SK-N-SH (cell line): ENCODE data around the gene NTM. TPM values are rescaled to one million over a fixed set of nuclear protein-coding genes. Genes with fewer than 3 reads are reported as not detected.
A peak's percentile ranks its signal among the peaks of the same experiment; 100 is the strongest.

ENCODE experiments used
- CTCF ChIA-PET: fragments of 300-600, 350-600 bp; formaldehyde crosslinking; extraction: SDS; loops from one replicate; lab custom pipeline; 2021; lab: Yijun Ruan, JAX
- POLR2A ChIA-PET: fragments of 350-600 bp; sonication (Branson Sonifier 250); formaldehyde crosslinking; extraction: SDS; loops from one replicate; lab custom pipeline; 2020; ENCODE audit warnings: antibody characterized with exemption, inconsistent platforms; lab: Yijun Ruan, JAX
- DNase-seq: peaks from one replicate; pipeline ENCODE4 v3.0.0; 2012
- H2AFZ ChIP-seq: fragments of 200-600 bp; sonication (generic); 2 replicates; pipeline ENCODE4 v1.8.1; 2016; ENCODE audit warnings: antibody characterized with exemption, mild to moderate bottlenecking, low read depth
- H3F3A ChIP-seq: fragments of 200-600 bp; sonication (generic); replicated peaks from 2 replicates; pipeline ENCODE3; 2016; ENCODE audit warnings: antibody characterized with exemption, mild to moderate bottlenecking; ENCODE audit not compliant: insufficient read depth
- H3K27ac ChIP-seq, 2 experiments: fragments of 200-500 bp in 1 of 2; fragments of 200-600 bp in 1 of 2; sonication (Bioruptor generic) in 1 of 2; sonication (generic), shearing (Covaris generic) in 1 of 2; 2 replicates each; pipeline versions ENCODE4 v1.5.1 to v1.6.1; 2014 to 2016; ENCODE audit warnings: low read depth in 2 of 2, inconsistent platforms in 1 of 2, low read length in 1 of 2, mild to moderate bottlenecking in 1 of 2, mixed read lengths in 1 of 2
- H3K27me3 ChIP-seq: fragments of 200-600 bp; sonication (generic), shearing (Covaris generic); 2 replicates; pipeline ENCODE4 v1.6.1; 2016; ENCODE audit warnings: mixed run types; ENCODE audit not compliant: insufficient read depth
- H3K36me3 ChIP-seq, 2 experiments: fragments of 200-500 bp in 1 of 2; fragments of 200-600 bp in 1 of 2; sonication (Bioruptor generic) in 1 of 2; sonication (generic) in 1 of 2; replicated peaks in 1 of 2; 2 replicates each; pipeline versions ENCODE3 to v1.5.1; 2014 to 2016; ENCODE audit warnings: low read length in 1 of 2, mild to moderate bottlenecking in 1 of 2; ENCODE audit not compliant: insufficient read depth in 2 of 2, control insufficient read depth in 1 of 2
- H3K4me1 ChIP-seq, 2 experiments: fragments of 200-500 bp in 1 of 2; fragments of 200-600 bp in 1 of 2; sonication (Bioruptor generic) in 1 of 2; sonication (generic), shearing (Covaris generic) in 1 of 2; 2 replicates each; pipeline versions ENCODE4 v1.5.1 to v1.6.1; 2014 to 2016; ENCODE audit warnings: low read depth in 1 of 2, low read length in 1 of 2, mixed run types in 1 of 2; ENCODE audit not compliant: insufficient read depth in 2 of 2, control insufficient read depth in 1 of 2
- H3K4me2 ChIP-seq: fragments of 200-600 bp; sonication (generic), shearing (Covaris generic); 2 replicates; pipeline ENCODE4 v1.6.1; 2017; ENCODE audit warnings: mixed run types
- H3K4me3 ChIP-seq, 2 experiments: fragments of 200-500 bp in 1 of 2; fragments of 200-600 bp in 1 of 2; sonication (Bioruptor generic) in 1 of 2; sonication (generic), shearing (Covaris generic) in 1 of 2; 2 replicates each; pipeline versions ENCODE4 v1.5.1 to v1.8.1; 2014 to 2016; ENCODE audit warnings: low read depth in 2 of 2, inconsistent platforms in 1 of 2, low read length in 1 of 2, mild to moderate bottlenecking in 1 of 2, mixed read lengths in 1 of 2, moderate library complexity in 1 of 2
- H3K79me2 ChIP-seq: fragments of 200-600 bp; sonication (generic); 2 replicates; pipeline ENCODE4 v1.8.1; 2017; ENCODE audit warnings: mild to moderate bottlenecking; ENCODE audit not compliant: insufficient read depth
- H3K9ac ChIP-seq: fragments of 200-600 bp; sonication (generic); 2 replicates; pipeline ENCODE4 v1.6.1; 2017; ENCODE audit warnings: mixed run types
- H3K9me2 ChIP-seq: fragments of 200-600 bp; sonication (generic); 2 replicates; pipeline ENCODE4 v1.6.1; 2017; ENCODE audit warnings: mixed run types
- H3K9me3 ChIP-seq: fragments of 200-600 bp; sonication (generic); 2 replicates; pipeline ENCODE4 v1.6.1; 2017; ENCODE audit warnings: mixed run types, mild to moderate bottlenecking, moderate library complexity
- H4K20me1 ChIP-seq: fragments of 200-600 bp; sonication (generic); 2 replicates; pipeline ENCODE4 v1.6.1; 2017; ENCODE audit warnings: mild to moderate bottlenecking, mixed run types; ENCODE audit not compliant: insufficient read depth
- CTCF ChIP-seq: fragments of 200-600 bp; sonication (generic); IDR thresholded peaks from 2 replicates; pipeline ENCODE4 v1.6.1; 2017; ENCODE audit warnings: antibody characterized with exemption, mild to moderate bottlenecking, moderate library complexity
- ELF1 ChIP-seq: IDR thresholded peaks from 2 replicates; pipeline ENCODE4 v1.4.0; 2012
- EP300 ChIP-seq, 2 experiments: IDR thresholded peaks; 2 replicates each; pipeline versions ENCODE4 v1.4.0 to v1.6.1; 2012; ENCODE audit warnings: borderline replicate concordance in 1 of 2, low read depth in 1 of 2, low read length in 1 of 2
- FOXJ3 ChIP-seq: sonication (generic); formaldehyde crosslinking; IDR thresholded peaks from 2 replicates; pipeline ENCODE4 v1.5.1; 2020; ENCODE audit warnings: mild to moderate bottlenecking, missing genetic modification reagents
- GATA2 ChIP-seq: sonication (generic); formaldehyde crosslinking; IDR thresholded peaks from 2 replicates; pipeline ENCODE4 v1.5.0; 2020; ENCODE audit warnings: mild to moderate bottlenecking, missing genetic modification reagents
- MAX ChIP-seq: IDR thresholded peaks from 2 replicates; pipeline ENCODE4 v1.4.0; 2012; ENCODE audit warnings: low read depth
- MXI1 ChIP-seq: IDR thresholded peaks from 2 replicates; pipeline ENCODE4 v1.6.1; 2012; ENCODE audit warnings: mild to moderate bottlenecking, low read depth, low read length, improper control_type of control experiment
- NFIC ChIP-seq: IDR thresholded peaks from 2 replicates; pipeline ENCODE4 v1.4.0; 2012; ENCODE audit warnings: borderline replicate concordance
- PBX3 ChIP-seq: IDR thresholded peaks from 2 replicates; pipeline ENCODE4; 2012
- POLR2AphosphoS5 ChIP-seq: IDR thresholded peaks from 2 replicates; pipeline ENCODE4 v1.6.1; 2012; ENCODE audit warnings: low read depth, low read length
- RAD21 ChIP-seq: IDR thresholded peaks from 2 replicates; pipeline ENCODE4 v1.6.1; 2012; ENCODE audit warnings: mild to moderate bottlenecking, low read length
- RCOR1 ChIP-seq: fragments of 150-350 bp; IDR thresholded peaks from 2 replicates; pipeline ENCODE4 v1.6.1; 2017; ENCODE audit warnings: antibody characterized with exemption, low read length
- RXRA ChIP-seq: IDR thresholded peaks from 2 replicates; pipeline ENCODE4 v1.4.0; 2012; ENCODE audit warnings: low read depth, mild to moderate bottlenecking, borderline replicate concordance
- SIN3A ChIP-seq: IDR thresholded peaks from 2 replicates; pipeline ENCODE4 v1.6.1; 2012; ENCODE audit warnings: low read depth, mild to moderate bottlenecking, low read length, moderate library complexity, borderline replicate concordance
- SMC3 ChIP-seq: IDR thresholded peaks from 2 replicates; pipeline ENCODE4 v1.6.1; 2012; ENCODE audit warnings: low read depth, low read length, improper control_type of control experiment
- TEAD4 ChIP-seq: IDR thresholded peaks from 2 replicates; pipeline ENCODE4 v1.4.0; 2012; ENCODE audit warnings: mild to moderate bottlenecking, borderline replicate concordance; ENCODE audit not compliant: insufficient read depth
- USF1 ChIP-seq: IDR thresholded peaks from 2 replicates; pipeline ENCODE4 v1.4.0; 2012; ENCODE audit warnings: low read depth, borderline replicate concordance
- ZBTB33 ChIP-seq: IDR thresholded peaks from 2 replicates; pipeline ENCODE4 v1.4.0; 2012; ENCODE audit warnings: low read depth, borderline replicate concordance
- WGBS: methylation state at CpG from one replicate; pipeline ENCODE4 v1.1.6; 2017; ENCODE audit warnings: low lambda C conversion rate; 5-methylcytosine and 5-hydroxymethylcytosine counted together
- polyA plus RNA-seq, 3 experiments: library from polyadenylated mRNA; depleted of rRNA; stranded (reverse); fragments of >200 nt; gene quantifications; 2 replicates each; pipeline ENCODE4 v1.2.3, GENCODE V29; 2012

The NTM gene
- polyA plus RNA-seq, 1 of the 3 experiments (the other 2 are of a cell fraction) = 20.0 TPM

- Histone ChIP-seq H3K4me1 (peaks cover 6 to 11% of the 10 kb centered on the region in 2 experiments; a peak in 2 of 4 replicates), H3K9me3 (no peaks in the 10 kb centered on the region), H3K27ac (no peak overlapping the region), H3K79me2 (no peaks in the 10 kb centered on the region), H3K4me3 (no peak overlapping the region; a peak in 1 of 4 replicates), H3K9ac (no peak overlapping the region), H3K4me2 (no peak overlapping the region; the same call in 1 of the 2 replicates), H4K20me1 (no peaks in the 10 kb centered on the region), H2AFZ (no peak overlapping the region), H3K9me2 (no peaks in the 10 kb centered on the region), H3F3A (peaks cover 12% of the 10 kb centered on the region), H3K36me3 (no peaks in the 10 kb centered on the region), H3K27me3 (no peaks in the 10 kb centered on the region)
- no peak for TF ChIP-seq ELF1
- no peak for TF ChIP-seq GATA2 (CRISPR knock-in tag)
- no peak for TF ChIP-seq RCOR1
- TF ChIP-seq MXI1 = no peak
- TF ChIP-seq FOXJ3 (CRISPR knock-in tag) = no peak
- TF ChIP-seq CTCF = peak; percentile 72
- TF ChIP-seq NFIC = no peak
- TF ChIP-seq SIN3A = no peak
- TF ChIP-seq MAX = no peak
- TF ChIP-seq TEAD4 = no peak
- TF ChIP-seq PBX3 = no peak
- TF ChIP-seq SMC3 = peak; percentile 30; the same call in 1 of the 2 replicates
- no peak for TF ChIP-seq USF1
- peak; percentile 53 for TF ChIP-seq RAD21
- no peak for TF ChIP-seq POLR2AphosphoS5
- no peak for TF ChIP-seq ZBTB33
- no peak for TF ChIP-seq EP300 (IDR thresholded peaks at IDR 0.05; ENCODE audit: borderline replicate concordance in 1 of 2, low read depth in 1 of 2, low read length in 1 of 2)
- no peak for TF ChIP-seq RXRA
- 44% methylated on average over 8 of the region's 8 CpGs for WGBS
- POLR2A ChIA-PET = no interaction called here
- CTCF ChIA-PET = interaction anchor here (0.7 to 6.8 kb wide), 26 partner anchors 13 to 766 kb away, joined by 3 to 64 read pairs (median 3); no protein-coding TSS in a partner anchor
- DNase-seq = peak; percentile 65
Measured at GRCh38 chr11:132312701-132313111, 942.3 kb downstream of the NTM start.
